ENCODE measurements around the gene ERO1B. TPM values are rescaled to one million over a fixed set of nuclear protein-coding genes. Genes with fewer than 3 reads are reported as not detected.

ERO1B gene
- total RNA-seq, 4 donors from 2014 or later: 2.0 to 5.5 (median 3.9) TPM

- TF ChIP-seq, protein P1, sequence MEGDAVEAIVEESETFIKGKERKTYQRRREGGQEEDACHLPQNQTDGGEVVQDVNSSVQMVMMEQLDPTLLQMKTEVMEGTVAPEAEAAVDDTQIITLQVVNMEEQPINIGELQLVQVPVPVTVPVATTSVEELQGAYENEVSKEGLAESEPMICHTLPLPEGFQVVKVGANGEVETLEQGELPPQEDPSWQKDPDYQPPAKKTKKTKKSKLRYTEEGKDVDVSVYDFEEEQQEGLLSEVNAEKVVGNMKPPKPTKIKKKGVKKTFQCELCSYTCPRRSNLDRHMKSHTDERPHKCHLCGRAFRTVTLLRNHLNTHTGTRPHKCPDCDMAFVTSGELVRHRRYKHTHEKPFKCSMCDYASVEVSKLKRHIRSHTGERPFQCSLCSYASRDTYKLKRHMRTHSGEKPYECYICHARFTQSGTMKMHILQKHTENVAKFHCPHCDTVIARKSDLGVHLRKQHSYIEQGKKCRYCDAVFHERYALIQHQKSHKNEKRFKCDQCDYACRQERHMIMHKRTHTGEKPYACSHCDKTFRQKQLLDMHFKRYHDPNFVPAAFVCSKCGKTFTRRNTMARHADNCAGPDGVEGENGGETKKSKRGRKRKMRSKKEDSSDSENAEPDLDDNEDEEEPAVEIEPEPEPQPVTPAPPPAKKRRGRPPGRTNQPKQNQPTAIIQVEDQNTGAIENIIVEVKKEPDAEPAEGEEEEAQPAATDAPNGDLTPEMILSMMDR (IDR thresholded peaks at IDR 0.05): no peak
- no peak for TF ChIP-seq POLR2A (IDR thresholded peaks at IDR 0.05)
- H3K4me3 ChIP-seq (ENCODE audit: low read depth, poor library complexity, severe bottlenecking): no peak overlapping the region
- DNase-seq (ENCODE audit: low spot score in 2 of 2): peak in 1 of 2 donors; percentile 32
- WGBS, 2 donors: 68 to 79% methylated on average over 4 of the region's 4 CpGs
- intact Hi-C loops (cut with DNase I; ENCODE audit: low total_unique reads): no loop called here
Observed at GRCh38 chr1:236303675-236304074, 21.9 kb upstream of the ERO1B start.

DNA sequence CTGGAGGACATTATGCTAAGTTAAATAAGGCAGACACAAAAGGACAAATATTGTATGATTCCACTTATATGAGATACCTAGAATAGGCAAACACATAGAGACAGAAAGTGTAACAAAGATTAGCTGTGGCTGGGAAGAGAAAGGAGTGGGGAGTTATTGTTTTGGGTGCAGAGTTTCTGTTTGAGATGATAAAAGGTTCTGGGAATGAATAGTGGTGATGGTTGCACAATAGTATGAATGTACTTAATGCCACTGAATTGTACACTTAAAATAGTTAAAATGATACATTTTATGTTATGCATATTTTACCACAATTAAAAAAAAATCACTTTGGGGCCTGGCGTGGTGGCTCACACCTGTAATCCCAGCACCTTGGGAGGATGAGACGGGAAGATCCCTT lies 21.2 kb upstream of the ERO1B start:
- peak in 1 of 2 donors; percentile 13 for DNase-seq (ENCODE audit: low spot score in 2 of 2)
- intact Hi-C loops (cut with DNase I; ENCODE audit: low total_unique reads): no loop called here
- TF ChIP-seq, protein P1 (IDR thresholded peaks at IDR 0.05): no peak
- TF ChIP-seq POLR2A (IDR thresholded peaks at IDR 0.05): no peak
- H3K4me3 ChIP-seq (ENCODE audit: low read depth, poor library complexity, severe bottlenecking): no peak overlapping the region
- 94 to 96% methylated on average over 2 of the region's 2 CpGs for WGBS, 2 donors

GRCh38 chr1:236301958-236302335 lies 20.2 kb upstream of the ERO1B start:
- DNase-seq (ENCODE audit: low spot score in 2 of 2): peak in 1 of 2 donors; percentile 53
- WGBS, 2 donors: 30 to 49% methylated on average over 2 of the region's 2 CpGs
- no peak overlapping the region for H3K4me3 ChIP-seq (ENCODE audit: low read depth, poor library complexity, severe bottlenecking)

GRCh38 chr1:236301080-236301957 lies 19.6 kb upstream of the ERO1B start:
- DNase-seq (ENCODE audit: low spot score in 2 of 2): peak in 1 of 2 donors; percentile 57
- TF ChIP-seq, protein P1 (IDR thresholded peaks at IDR 0.05): no peak
- no peak for TF ChIP-seq POLR2A (IDR thresholded peaks at IDR 0.05)
- intact Hi-C loops (cut with DNase I; ENCODE audit: low total_unique reads): no loop called here
- H3K4me3 ChIP-seq (ENCODE audit: low read depth, poor library complexity, severe bottlenecking): no peak overlapping the region
- 75 to 77% methylated on average over 16 of the region's 16 CpGs for WGBS, 2 donors

More at GRCh38 chr1:236301958-236302335, 20.2 kb upstream of the ERO1B start:
- intact Hi-C loops (cut with DNase I; ENCODE audit: low total_unique reads): no loop called here
- TF ChIP-seq POLR2A (IDR thresholded peaks at IDR 0.05): no peak
- TF ChIP-seq, protein P1 (IDR thresholded peaks at IDR 0.05): no peak

- H3K4me3 ChIP-seq (ENCODE audit: low read depth, poor library complexity, severe bottlenecking): no peak overlapping the region
- 88 to 90% methylated on average over 8 of the region's 8 CpGs for WGBS, 2 donors
- DNase-seq (ENCODE audit: low spot score in 2 of 2): no peak
- TF ChIP-seq, protein P1 (IDR thresholded peaks at IDR 0.05): no peak
- TF ChIP-seq POLR2A (IDR thresholded peaks at IDR 0.05): no peak
- intact Hi-C loops (cut with DNase I; ENCODE audit: low total_unique reads): no loop called here
Observed at GRCh38 chr1:236297161-236297560, 15.4 kb upstream of the ERO1B start.

All from lower leg skin (tissue), 4 donors.